ENCODE results near the gene CTDSPL.
A peak's percentile ranks its signal among the peaks of the same experiment; 100 is the strongest.
"Not testable (repeated sequence)": the region's sequence is repeated elsewhere in the genome, so short reads cannot be mapped to it uniquely, and the experiment has no call there.

Gene CTDSPL

GRCh38 chr3:38026856-38027255 lies 165.2 kb downstream of the CTDSPL start:
- DNase-seq: no peak

GRCh38 chr3:38027466-38028465 lies 166.1 kb downstream of the CTDSPL start:
- DNase-seq: no peak

GRCh38 chr3:38028621-38029361 lies 167.1 kb downstream of the CTDSPL start:
- DNase-seq: no peak

GRCh38 chr3:38029400-38030125 lies 167.9 kb downstream of the CTDSPL start, which contains the start of gene PLCD1:
Gene PLCD1 (minus strand): TSS chr3:38029642. CDS start chr3:38029539, 103 bp downstream.
- DNase-seq: peak; percentile 29

- DNase-seq: no peak
Observed at GRCh38 chr3:38030126-38031021, 168.7 kb downstream of the CTDSPL start.

GRCh38 chr3:38031022-38031994 lies 169.6 kb downstream of the CTDSPL start:
- DNase-seq: no peak

GRCh38 chr3:38032328-38032865 lies 170.7 kb downstream of the CTDSPL start:
- no peak for DNase-seq

GRCh38 chr3:38033586-38033985 lies 171.9 kb downstream of the CTDSPL start:
- not testable (repeated sequence) for DNase-seq
